GM21447 (cell line): Measurements from ENCODE around the gene BCAS1.

Experiments
- ATAC-seq: cut with Tn5 transposase; IDR thresholded peaks from one replicate; pipeline ENCODE4 v1.9.1; 2021; ENCODE audit not compliant: unreplicated experiment

The BCAS1 gene

GRCh38 chr20:54070187-54070987 lies at the start of gene BCAS1:
Gene BCAS1 (minus strand): TSS chr20:54070594. CDS start chr20:54058718, 11,876 bp downstream.
- no peak for ATAC-seq

DNA sequence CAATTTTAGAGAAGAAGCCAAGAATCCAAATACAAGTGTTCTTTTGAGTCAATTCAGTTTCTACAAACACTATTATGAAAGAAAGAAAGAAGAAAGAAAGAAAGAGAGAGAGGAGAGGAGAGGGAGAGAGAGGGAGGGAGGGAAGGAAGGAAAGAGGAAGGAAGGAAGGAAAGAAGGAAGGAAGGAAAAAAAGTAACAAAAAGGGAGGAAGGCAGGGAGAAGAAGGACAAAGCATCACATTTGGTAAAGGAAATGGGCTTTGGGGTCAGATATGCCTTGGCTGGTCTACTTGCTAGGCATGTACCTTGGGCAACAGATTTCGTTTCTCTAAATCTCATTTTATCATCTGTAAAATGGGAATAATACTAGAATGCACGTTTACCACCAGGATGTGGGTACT lies 49.4 kb upstream of the BCAS1 start:
- ATAC-seq = no peak

DNA sequence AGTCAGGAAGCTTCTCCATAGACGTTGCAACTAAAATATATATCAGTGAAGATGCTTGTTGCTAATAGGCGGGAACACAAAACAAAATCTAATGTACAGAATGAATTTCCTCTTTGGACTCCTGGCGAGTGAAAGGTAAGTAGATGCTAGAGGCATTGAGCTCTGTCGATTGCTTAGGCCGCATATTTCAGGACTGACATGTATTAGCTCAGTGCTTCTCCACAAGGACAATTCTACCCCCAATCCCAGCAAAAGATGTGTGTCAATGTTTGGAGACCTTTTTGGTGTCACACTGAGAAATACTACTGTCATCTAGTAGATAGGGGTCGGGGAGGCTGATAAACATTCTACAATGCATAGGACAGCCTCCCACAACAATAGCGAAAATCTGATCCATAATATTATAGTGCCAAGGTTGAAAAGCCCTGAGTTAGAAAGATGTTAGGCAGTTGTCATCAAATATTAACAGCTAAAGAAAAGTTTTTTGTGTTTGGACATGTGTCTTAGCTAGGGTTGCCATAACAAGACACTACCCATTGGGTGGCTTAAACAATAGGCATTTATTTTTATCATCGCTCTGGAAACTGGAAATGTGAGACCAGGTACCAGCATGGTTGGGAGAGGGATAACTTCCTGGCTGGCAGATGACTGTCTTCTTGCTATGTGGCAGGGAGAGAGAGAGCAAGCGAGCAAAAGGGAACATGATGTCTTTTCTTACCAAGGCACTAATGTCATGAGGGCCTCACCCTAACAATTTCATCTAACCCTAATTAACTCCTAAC lies 48.0 kb upstream of the BCAS1 start:
- no peak for ATAC-seq

DNA sequence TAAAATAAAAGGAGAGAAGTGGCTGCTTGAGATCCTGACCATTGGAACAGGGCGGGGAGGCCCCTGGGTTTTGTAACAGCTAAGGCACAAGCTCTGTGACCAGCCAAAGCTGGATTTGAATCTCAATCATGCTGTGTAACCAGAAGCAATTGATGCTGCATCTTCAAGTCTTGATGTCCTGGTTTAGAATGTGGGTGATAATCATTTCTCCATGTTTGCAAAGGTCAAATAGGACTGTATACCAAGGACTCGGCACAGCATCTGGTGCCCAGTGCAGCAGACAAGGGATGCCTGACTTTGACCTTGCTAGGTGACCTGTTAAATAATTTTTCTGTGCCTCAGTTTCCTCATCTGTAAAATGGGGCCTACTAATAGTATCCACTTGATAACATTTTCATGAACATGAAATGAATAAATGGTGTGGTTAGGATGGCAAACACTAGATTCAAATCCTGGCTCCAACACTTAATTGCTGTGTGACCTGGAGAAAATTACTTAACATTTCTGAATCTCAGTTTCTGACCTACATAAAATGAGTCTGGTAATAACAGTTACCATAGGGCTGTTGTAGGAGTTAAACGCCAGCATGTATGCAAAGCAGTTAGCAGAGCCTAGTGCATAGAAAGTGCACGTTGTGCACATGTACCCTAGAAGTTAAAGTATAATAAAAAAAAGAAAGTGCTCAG lies 46.3 kb upstream of the BCAS1 start:
- ATAC-seq = no peak

DNA sequence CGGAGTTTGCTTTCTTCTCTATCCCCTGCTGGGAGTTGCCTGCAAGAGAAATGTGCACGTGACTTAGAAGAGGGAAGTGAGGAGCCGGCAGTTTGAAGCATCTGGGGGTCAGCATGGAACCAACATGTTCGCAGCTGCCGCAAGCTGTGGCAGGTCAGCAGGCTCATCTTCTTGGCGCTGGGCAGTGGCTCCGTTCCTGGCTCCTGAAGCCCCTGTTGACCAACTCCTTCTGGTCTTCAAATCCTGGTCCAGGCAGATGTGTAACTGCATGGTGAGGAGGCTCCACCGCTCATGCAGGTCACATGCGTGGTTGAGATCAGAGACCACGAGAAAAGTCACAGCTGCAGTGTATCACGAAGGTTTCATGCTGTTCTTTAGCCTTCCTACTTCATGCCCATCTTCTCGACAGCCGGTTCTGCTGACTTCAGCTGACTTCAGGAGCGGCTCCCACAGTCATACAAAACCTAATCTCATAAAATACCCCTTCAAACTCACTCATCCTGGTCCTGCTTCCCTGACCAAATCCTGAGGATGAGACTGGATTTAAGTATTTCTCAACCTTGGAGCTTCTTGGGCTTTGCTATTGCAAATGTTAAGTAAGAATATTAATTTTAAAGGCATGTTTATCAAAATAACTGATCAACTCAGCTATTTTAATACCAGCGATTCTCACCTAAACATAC lies 44.9 kb upstream of the BCAS1 start:
- ATAC-seq = no peak

- no peak for ATAC-seq
These were observed 43.7 kb upstream of the BCAS1 start for GRCh38 chr20:54114109-54114508.

- no peak for ATAC-seq
These were observed 43.2 kb upstream of the BCAS1 start for GRCh38 chr20:54113566-54113965.

DNA sequence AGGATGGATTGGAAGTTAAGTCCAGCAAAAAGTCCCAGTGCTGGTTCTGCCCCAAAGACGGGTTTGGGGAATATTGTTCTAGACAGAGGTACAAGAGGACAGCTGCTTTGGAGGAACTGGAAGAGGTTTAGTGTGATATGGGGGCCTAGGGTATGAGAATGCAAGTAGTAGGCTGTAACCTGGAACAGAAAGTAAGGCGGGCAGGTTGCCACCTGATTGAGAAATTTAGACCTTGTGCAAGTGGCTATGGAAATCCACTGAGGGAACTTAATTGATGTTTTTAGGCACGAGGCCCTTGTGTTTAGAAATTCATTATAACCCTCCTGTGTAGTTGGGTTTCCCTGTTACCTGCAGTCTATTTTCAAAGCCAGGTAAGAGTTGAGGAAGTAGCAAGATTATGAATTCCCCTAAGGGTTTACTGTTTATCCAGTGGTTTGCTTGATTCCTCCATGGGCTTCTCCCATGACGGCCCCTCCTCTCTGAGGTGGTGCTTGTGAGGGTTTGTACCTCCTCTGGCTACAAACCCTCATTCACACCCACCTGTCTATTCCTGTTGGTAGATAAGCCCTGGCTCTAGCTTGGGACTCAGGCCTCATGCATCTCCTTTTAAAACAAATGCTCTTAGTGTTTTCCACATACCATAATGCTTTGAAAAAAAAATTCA lies 42.0 kb upstream of the BCAS1 start:
- ATAC-seq = no peak

GRCh38 chr20:54111460-54111859 lies 41.1 kb upstream of the BCAS1 start:
- ATAC-seq = no peak

DNA sequence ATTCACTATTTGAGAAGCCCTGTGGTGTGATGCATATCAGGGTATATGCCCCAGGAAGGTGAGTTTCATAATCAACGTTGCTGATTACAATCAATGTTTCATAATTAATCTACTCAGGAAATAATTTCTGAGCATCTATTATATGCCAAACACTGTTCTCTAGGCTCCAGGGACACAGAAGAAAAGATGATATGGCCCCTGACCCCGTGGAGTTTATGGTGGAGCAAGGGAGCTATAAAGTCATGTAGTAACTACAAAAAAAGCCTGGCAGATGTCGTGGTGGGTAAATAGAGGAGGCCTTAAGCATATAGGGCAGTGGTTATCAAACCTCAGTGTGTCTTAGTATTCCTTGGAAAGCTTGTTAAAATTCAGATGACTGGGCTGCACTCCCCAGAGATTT lies 40.1 kb upstream of the BCAS1 start:
- ATAC-seq = no peak

DNA sequence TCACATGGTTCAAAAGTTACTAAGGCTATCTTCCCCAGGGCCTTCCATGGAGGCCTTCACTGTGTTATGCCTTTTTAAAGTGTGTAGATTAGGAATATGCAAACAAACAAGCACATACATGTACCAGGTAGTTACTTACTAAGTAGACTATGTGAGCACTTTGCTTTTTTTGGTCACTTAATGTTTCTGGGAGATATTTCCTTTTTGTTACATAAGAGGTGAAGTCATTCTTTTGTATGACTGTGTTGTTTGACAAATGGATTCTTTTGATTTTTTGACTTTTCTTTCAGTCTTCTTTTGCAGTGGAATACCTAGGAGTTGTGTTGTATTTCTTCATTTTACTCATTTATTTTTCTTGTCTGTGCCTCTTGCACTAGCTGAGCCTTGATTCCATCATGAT lies 39.6 kb upstream of the BCAS1 start:
- ATAC-seq = no peak

GRCh38 chr20:54108817-54109216 lies 38.4 kb upstream of the BCAS1 start:
- ATAC-seq = no peak

DNA sequence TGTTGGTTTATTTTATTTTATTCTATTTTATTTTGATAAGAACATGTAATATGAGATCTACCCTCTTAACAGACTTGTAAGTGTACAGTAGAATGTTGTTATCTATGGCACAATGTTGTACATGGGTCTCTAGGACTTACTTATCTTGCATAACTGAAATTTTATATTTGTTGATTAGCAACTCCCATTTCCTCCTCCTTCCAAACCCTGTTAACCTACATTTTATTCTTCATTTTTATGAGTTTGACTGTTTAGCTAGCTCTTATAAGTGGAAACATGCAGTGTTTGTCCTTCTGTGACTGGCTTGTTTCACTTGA lies 37.9 kb upstream of the BCAS1 start:
- ATAC-seq = no peak

DNA sequence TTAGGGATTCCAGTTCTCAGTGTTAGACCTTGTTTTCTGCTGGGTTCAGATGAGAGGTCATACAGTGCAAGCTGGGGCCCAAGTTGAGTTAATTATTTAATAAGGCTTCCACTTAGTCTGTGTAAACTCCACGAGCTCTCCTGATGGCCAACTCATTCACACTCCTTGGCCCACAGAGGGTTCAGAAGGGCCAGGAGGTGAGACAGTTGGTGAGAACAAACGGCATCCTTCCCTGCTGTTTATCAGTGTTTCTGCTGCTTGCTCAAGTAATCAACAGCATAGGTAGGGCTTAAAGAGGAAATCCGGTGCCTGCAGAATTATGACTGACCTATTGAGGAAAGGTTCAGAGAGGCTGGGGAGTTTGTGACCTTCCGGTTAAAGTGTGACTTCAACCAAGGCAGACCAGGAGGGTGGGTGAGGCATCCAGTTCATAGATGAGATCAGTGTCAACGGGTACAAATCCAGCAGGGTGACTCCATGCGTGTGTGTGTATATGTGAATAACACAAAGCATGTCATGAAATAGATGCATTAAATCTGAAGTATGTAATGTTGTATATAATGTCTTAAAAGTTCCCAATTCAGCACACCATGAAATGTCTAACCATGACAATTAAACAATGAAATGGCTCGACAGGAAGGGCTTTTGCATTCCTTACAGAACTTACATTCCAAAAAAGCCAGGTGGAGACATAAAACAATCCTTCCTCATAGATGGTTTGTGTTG lies 37.4 kb upstream of the BCAS1 start:
- no peak for ATAC-seq

- no peak for ATAC-seq
These were observed 36.8 kb upstream of the BCAS1 start for GRCh38 chr20:54107181-54107580.

DNA sequence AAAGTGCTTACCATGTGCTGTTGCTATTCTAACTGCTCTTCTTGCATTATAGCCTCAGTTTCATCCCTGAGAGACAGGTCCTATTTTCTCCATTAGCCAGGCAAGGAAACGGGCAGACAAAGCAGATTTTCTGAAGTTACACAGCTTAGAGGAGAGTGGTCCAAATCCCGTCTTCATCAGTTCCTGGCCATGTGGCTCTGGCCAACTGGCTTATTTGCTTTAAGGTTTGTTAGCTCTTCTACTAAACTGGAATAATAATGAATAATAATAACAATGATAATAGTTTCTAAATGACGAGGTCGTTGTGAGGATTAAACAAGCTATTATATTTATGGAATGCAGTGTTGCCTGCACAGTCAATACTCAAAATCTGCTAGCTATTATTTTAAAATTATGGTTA lies 35.8 kb upstream of the BCAS1 start:
- no peak for ATAC-seq

GRCh38 chr20:54105653-54106052 lies 35.3 kb upstream of the BCAS1 start:
- ATAC-seq = no peak

GRCh38 chr20:54104781-54105180 lies 34.4 kb upstream of the BCAS1 start:
- no peak for ATAC-seq

- ATAC-seq = no peak
These were observed 33.6 kb upstream of the BCAS1 start for GRCh38 chr20:54103762-54104600.
